GM10248 (cell line): ENCODE measurements around the gene MIPEP.

Source experiments
- CTCF ChIA-PET: fragments of 300-600 bp; sonication (Branson Sonifier 250); formaldehyde crosslinking; extraction: SDS; loops from one replicate; lab custom pipeline; 2021; ENCODE audit warnings: antibody characterized with exemption; lab: Yijun Ruan, JAX
- POLR2A ChIA-PET: fragments of 350-650 bp; sonication (Branson Sonifier 250); formaldehyde crosslinking; extraction: SDS; loops from one replicate; lab custom pipeline; 2020; ENCODE audit warnings: antibody characterized with exemption; lab: Yijun Ruan, JAX
- DNase-seq: peaks from one replicate; pipeline ENCODE4 v3.0.0; 2012; ENCODE audit errors: extremely low spot score
- TF ChIP-seq, protein P1 (sequence below): IDR thresholded peaks from 2 replicates; pipeline ENCODE4 v1.5.1; 2012; ENCODE audit warnings: mild to moderate bottlenecking, low read depth; ENCODE audit errors: extremely low read depth, missing control alignments, control extremely low read depth

MIPEP gene

GRCh38 chr13:23731709-23732108 is 157.5 kb downstream of the MIPEP start:
- no peak for DNase-seq
- ChIA-PET CTCF (no interaction called here), POLR2A (interaction anchor here (0.6 kb wide), 1 partner anchor 187 kb away, joined by 3 read pairs; no protein-coding TSS in a partner anchor)
- TF ChIP-seq, protein P1, sequence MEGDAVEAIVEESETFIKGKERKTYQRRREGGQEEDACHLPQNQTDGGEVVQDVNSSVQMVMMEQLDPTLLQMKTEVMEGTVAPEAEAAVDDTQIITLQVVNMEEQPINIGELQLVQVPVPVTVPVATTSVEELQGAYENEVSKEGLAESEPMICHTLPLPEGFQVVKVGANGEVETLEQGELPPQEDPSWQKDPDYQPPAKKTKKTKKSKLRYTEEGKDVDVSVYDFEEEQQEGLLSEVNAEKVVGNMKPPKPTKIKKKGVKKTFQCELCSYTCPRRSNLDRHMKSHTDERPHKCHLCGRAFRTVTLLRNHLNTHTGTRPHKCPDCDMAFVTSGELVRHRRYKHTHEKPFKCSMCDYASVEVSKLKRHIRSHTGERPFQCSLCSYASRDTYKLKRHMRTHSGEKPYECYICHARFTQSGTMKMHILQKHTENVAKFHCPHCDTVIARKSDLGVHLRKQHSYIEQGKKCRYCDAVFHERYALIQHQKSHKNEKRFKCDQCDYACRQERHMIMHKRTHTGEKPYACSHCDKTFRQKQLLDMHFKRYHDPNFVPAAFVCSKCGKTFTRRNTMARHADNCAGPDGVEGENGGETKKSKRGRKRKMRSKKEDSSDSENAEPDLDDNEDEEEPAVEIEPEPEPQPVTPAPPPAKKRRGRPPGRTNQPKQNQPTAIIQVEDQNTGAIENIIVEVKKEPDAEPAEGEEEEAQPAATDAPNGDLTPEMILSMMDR: no peak

DNA sequence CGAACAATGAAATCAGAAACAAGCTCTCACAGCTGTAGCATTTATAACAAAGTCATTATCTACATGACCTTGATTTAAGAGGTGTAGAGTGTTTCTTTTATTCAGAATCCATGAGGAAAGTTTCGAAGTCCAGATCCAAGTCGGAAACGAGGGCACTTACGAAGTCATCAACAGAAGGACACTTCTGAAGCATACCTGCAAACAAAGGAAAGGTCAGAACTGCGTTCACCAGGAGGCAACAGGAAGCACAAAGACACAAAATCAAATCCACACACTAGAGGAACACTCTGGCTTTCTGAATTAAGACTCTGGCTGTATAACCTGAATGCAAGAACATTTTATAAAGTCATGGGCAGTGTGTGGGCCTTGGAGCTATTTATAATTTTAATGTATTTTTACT is 158.9 kb downstream of the MIPEP start:
- CTCF ChIA-PET: interaction anchor here (0.8 to 1.3 kb wide), 3 partner anchors 8 to 152 kb away, joined by 3 read pairs; no protein-coding TSS in a partner anchor
- POLR2A ChIA-PET: no interaction called here
- TF ChIP-seq, protein P1: no peak
- DNase-seq: no peak

GRCh38 chr13:23729531-23729930 is 159.7 kb downstream of the MIPEP start:
- no peak for DNase-seq
- TF ChIP-seq, protein P1: no peak
- POLR2A ChIA-PET: no interaction called here
- CTCF ChIA-PET: interaction anchor here (1.3 kb wide), 1 partner anchor 8 kb away, joined by 3 read pairs; no protein-coding TSS in a partner anchor

DNA sequence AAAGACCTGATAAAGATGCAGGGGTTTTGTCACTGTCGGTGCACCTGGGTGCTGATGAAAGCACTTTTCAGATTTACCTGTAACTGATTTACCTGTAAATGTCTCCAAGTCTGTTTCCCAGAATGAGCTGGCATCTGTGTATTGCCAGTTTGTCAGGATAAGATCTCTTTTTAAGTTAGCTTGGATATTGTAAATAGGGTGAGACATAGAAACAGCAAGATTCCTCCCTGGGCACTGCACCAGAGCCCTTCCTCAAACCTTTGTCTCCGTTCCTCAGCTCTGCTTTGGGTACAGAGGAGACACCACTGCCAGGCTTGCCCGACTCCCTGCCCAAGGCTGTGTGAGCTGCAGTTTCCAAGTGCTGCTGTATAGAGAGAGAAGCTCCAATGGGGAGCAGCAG is 160.4 kb downstream of the MIPEP start:
- ChIA-PET POLR2A (no interaction called here), CTCF (interaction anchor here (0.9 to 1.1 kb wide), 2 partner anchors 10 to 14 kb away, joined by 4 read pairs; no protein-coding TSS in a partner anchor)
- DNase-seq: no peak
- TF ChIP-seq, protein P1: no peak

GRCh38 chr13:23725922-23726321 is 163.3 kb downstream of the MIPEP start:
- CTCF ChIA-PET: interaction anchor here (1.3 to 1.7 kb wide), 3 partner anchors 9 to 45 kb away, joined by 4 to 5 read pairs (median 5); no protein-coding TSS in a partner anchor

GRCh38 chr13:23724196-23724970 is 164.8 kb downstream of the MIPEP start:
- DNase-seq: no peak
- TF ChIP-seq, protein P1: no peak
- CTCF ChIA-PET: interaction anchor here (1.0 to 1.7 kb wide), 6 partner anchors 9 to 176 kb away, joined by 3 to 5 read pairs (median 4); no protein-coding TSS in a partner anchor
- POLR2A ChIA-PET: no interaction called here

More at GRCh38 chr13:23725922-23726321, 163.3 kb downstream of the MIPEP start:
- TF ChIP-seq, protein P1: no peak
- no peak for DNase-seq
- POLR2A ChIA-PET: no interaction called here
